SU-DHL-6 (cell line): ENCODE measurements around the gene POR.
"Not testable (repeated sequence)": the region's sequence is repeated elsewhere in the genome, so short reads cannot be mapped to it uniquely, and the experiment has no call there.

Source experiments
- CTCF ChIP-seq: fragments of 200-600 bp; sonication (generic); IDR thresholded peaks from one replicate; pipeline ENCODE4 v1.5.1; 2017; ENCODE audit warnings: antibody characterized with exemption, mild to moderate bottlenecking, low read length, moderate library complexity; ENCODE audit not compliant: insufficient read depth, poor library complexity, severe bottlenecking
- EZH2phosphoT487 ChIP-seq: fragments of 200-600 bp; sonication (generic), shearing (Covaris generic); conservative IDR thresholded peaks from 2 replicates; pipeline ENCODE4 v1.6.1; 2018; ENCODE audit warnings: mild to moderate bottlenecking, antibody characterized with exemption, low read length, moderate library complexity, mixed read lengths

GRCh38 chr7:76018520-76018919, 103.6 kb downstream of the POR start:
- not testable (repeated sequence) for TF ChIP-seq CTCF, EZH2phosphoT487
